Psoas muscle (tissue), 8 donors: ENCODE data around the gene CASP8. TPM values are rescaled to one million over a fixed set of nuclear protein-coding genes. Genes with fewer than 3 reads are reported as not detected.
"Not testable (repeated sequence)": the region's sequence is repeated elsewhere in the genome, so short reads cannot be mapped to it uniquely, and the experiment has no call there.

Experiments used
- ATAC-seq, 4 donors: fragments of 200-7000 bp; cut with Tn5 transposase; one replicate each; pipeline ENCODE4 v1.9.1; 2020; ENCODE audit warnings: moderate library complexity in 3 of 4, mild to moderate bottlenecking in 2 of 4
- DNase-seq, 2 donors: peaks; one replicate each; pipeline ENCODE4 v3.0.0-alpha.2; 2020
- H3K27ac ChIP-seq: fragments of 200-600 bp; one replicate; pipeline ENCODE4 v1.8.0; 2022
- H3K27me3 ChIP-seq, 3 donors: fragments of 200-600 bp in 1 of 3; one replicate each; pipeline versions ENCODE4 v1.6.1 to v1.8.0; 2013 to 2022; ENCODE audit warnings: low read length in 2 of 3, mild to moderate bottlenecking in 2 of 3, moderate library complexity in 1 of 3; ENCODE audit not compliant: insufficient read depth in 3 of 3
- H3K36me3 ChIP-seq, 2 donors: fragments of 200-600 bp in 1 of 2; one replicate each; pipeline versions ENCODE4 v1.6.1 to v1.8.0; 2013 to 2022; ENCODE audit warnings: low read depth in 1 of 2, mild to moderate bottlenecking in 1 of 2, moderate library complexity in 1 of 2; ENCODE audit not compliant: insufficient read depth in 1 of 2
- H3K4me1 ChIP-seq: fragments of 200-600 bp; one replicate; pipeline ENCODE4 v1.8.0; 2022
- H3K4me3 ChIP-seq: fragments of 200-600 bp; one replicate; pipeline ENCODE4 v1.8.0; 2022; ENCODE audit warnings: mild to moderate bottlenecking
- H3K9me3 ChIP-seq: fragments of 200-600 bp; one replicate; pipeline ENCODE4 v1.8.0; 2022
- CTCF ChIP-seq: fragments of 200-600 bp; IDR thresholded peaks from one replicate; pipeline ENCODE4 v1.8.0; 2022; ENCODE audit warnings: antibody characterized with exemption
- WGBS, 3 donors: extraction: QIAGEN DNeasy Blood & Tissue Kit; methylation state at CpG; one replicate each; pipeline versions ENCODE4 v1.1.6 to v1.1.7; 2013; 5-methylcytosine and 5-hydroxymethylcytosine counted together
- intact Hi-C, 2 donors: fragments of 100-400 bp; cut with DNase I; formaldehyde crosslinking; loops; one replicate each; pipeline versions ENCODE4 v1.11.0 to v1.14.2; 2022
- polyA plus RNA-seq, 3 donors: library from polyadenylated mRNA; stranded (reverse); fragments of 200-250 nt; gene quantifications; one replicate each; pipeline ENCODE4 v1.2.3, GENCODE V29; 2013
- total RNA-seq, 4 donors: library from RNA; stranded (reverse); fragmentation: NEBNext Ultra II Directional in 2 of 4; extraction: Animal tissue kit (Norgen Biotek cat#: 25700) in 2 of 4; gene quantifications; one replicate each; pipeline versions ENCODE4 v1.2.1 to v1.2.4, GENCODE V29; 2021 to 2023
- donor health status: healthy with polysubstance abuse.
- donor health status: DM: no; HTN: no; CAD: no; lungs with moderate emphysema.
- donor health status: Bipolar disorder and iron deficiency.
- donor health status: healthy.
- donor health status: DM: yes; HTN: yes; CAD: no.
- donor health status: DM: no; HTN: no; CAD: no.
- donor health status: DM: no; HTN: no; CAD: no.
- donor health status: DM: yes; HTN: yes; CAD: no.

CASP8 gene
- total and polyA plus RNA-seq, 7 donors = 0.87 to 3.5 (median 2.3) TPM

DNA sequence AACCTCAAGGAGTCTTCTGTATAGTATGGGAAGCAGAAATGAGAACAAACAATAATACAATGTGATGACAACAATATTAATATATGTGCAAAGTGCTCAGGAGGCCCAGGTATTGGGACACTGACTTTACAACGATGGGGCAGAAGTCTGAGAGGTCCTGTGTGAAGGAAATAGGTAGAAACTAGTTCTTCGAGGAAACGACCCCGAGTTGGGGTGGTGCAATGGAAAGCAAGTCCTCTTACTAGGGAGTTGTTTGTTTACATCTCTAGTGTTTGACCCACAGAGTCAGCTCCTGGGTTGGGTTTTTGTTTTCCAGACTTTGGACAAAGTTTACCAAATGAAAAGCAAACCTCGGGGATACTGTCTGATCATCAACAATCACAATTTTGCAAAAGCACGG lies 16.2 kb downstream of the CASP8 start:
- H3K27me3 ChIP-seq = no peaks in the 10 kb centered on the region
- ATAC-seq = no peak
- WGBS, 3 donors = 90 to 91% (median 90%) methylated on average over 6 of the region's 6 CpGs
- no peak for DNase-seq
- intact Hi-C loops = no loop called here
- H3K9me3 ChIP-seq = no peaks in the 10 kb centered on the region
- H3K4me3 ChIP-seq = no peak overlapping the region
- H3K27ac ChIP-seq = no peak overlapping the region
- no peaks in the 10 kb centered on the region for H3K4me1 ChIP-seq
- TF ChIP-seq CTCF = no peak
- peaks cover 0 to 19% of the 10 kb centered on the region in 2 donors for H3K36me3 ChIP-seq

DNA sequence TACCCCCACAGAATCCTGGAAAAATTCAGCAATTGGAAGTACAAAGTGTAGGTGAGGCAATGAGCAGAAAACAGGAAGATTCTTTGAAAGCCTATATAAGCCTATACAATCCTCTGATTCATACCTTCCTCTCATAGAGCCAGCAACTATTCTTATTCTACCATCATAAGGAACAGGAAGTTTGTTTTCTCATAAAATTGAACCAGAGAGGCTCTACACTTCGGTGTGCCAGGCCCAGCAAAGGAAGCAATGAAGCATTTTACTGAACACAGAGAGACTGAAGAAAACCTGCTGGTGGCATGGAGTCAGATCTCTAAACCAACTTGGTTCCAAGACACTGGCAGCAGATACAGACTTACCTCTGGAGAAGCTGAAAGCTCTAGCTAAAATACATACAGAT lies 18.7 kb downstream of the CASP8 start:
- no peak for TF ChIP-seq CTCF
- intact Hi-C loops = no loop called here

DNA sequence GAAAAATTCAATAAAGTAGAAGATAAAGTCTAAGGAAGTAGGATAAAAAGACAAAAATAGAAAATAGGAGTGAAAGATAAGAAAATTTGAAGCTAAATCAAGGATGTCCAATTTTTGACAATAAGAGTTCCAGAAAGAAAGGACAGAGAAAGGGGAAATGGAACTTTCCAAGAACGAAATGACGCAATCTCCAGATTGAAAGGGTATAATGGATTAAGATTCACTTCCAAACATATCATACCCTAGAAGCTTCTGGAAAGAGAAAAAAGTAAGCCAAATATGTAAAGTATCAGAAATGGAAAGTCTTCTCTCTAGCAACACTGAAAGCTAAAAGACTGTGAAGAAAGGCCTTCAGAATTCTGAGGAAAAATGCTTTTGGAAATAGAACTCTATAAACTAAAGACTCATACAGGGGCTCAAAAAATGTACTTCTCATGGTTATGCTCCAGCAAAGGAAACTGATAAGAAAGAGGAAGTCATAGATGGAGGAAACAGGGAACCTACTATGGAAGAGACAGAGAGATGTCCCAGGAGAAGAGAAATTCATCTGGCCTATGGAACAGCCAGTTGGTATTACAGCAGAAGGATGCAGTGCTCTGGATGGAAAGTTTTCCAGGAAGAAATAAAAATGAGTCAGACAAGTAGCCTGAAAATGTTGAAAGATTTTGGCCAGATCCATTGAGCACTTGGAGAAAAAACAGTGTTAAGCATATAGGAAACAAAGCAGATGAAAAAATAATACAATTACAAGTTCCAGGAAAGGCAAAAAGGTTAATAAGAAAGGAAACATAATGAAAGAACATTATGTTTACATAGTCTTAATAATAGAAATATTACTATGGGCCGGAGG lies 20.1 kb downstream of the CASP8 start:
- H3K36me3 ChIP-seq = peaks cover 0 to 12% of the 10 kb centered on the region in 2 donors
- no peak overlapping the region for H3K4me3 ChIP-seq
- no peaks in the 10 kb centered on the region for H3K9me3 ChIP-seq
- ATAC-seq (no peak), DNase-seq (no peak)
- intact Hi-C loops = no loop called here
- TF ChIP-seq CTCF = no peak
- H3K27me3 ChIP-seq = no peaks in the 10 kb centered on the region
- H3K27ac ChIP-seq = no peak overlapping the region
- WGBS, 3 donors = 79 to 95% (median 86%) methylated on average over 3 of the region's 3 CpGs
- no peaks in the 10 kb centered on the region for H3K4me1 ChIP-seq

More for the DNA sequence above, 18.7 kb downstream of the CASP8 start:
- WGBS, 3 donors = 77 to 85% (median 83%) methylated on average over 1 of the region's 1 CpG
- no peak overlapping the region for H3K4me3 ChIP-seq
- DNase-seq = no peak
- H3K27ac ChIP-seq = no peak overlapping the region
- H3K4me1 ChIP-seq = no peaks in the 10 kb centered on the region
- no peaks in the 10 kb centered on the region for H3K27me3 ChIP-seq
- H3K36me3 ChIP-seq = peaks cover 0 to 12% of the 10 kb centered on the region in 2 donors
- no peaks in the 10 kb centered on the region for H3K9me3 ChIP-seq
- no peak for ATAC-seq

GRCh38 chr2:201285499-201285898 lies 25.2 kb downstream of the CASP8 start:
- Histone ChIP-seq H3K4me3 (no peak overlapping the region), H3K36me3 (peaks cover 3 to 28% of the 10 kb centered on the region in 2 donors), H3K27ac (no peak overlapping the region), H3K9me3 (no peaks in the 10 kb centered on the region), H3K27me3 (no peaks in the 10 kb centered on the region), H3K4me1 (no peaks in the 10 kb centered on the region)
- 97 to 98% (median 97%) methylated on average over 1 of the region's 1 CpG for WGBS, 3 donors
- DNase-seq = no peak
- no peak for ATAC-seq
- intact Hi-C loops = no loop called here
- TF ChIP-seq CTCF = no peak

- H3K36me3 ChIP-seq = peaks cover 3 to 25% of the 10 kb centered on the region in 2 donors
- H3K4me3 ChIP-seq, H3K27me3 ChIP-seq, intact Hi-C loops, H3K9me3 ChIP-seq, H3K27ac ChIP-seq, DNase-seq, ATAC-seq, H3K4me1 ChIP-seq: not testable (repeated sequence)
- 86 to 94% (median 94%) methylated on average over 15 of the region's 15 CpGs for WGBS, 3 donors
Measured at GRCh38 chr2:201290457-201291148, 30.3 kb downstream of the CASP8 start.
